ENCODE data around the gene RAB11FIP4.

GRCh38 chr17:31582151-31582907 lies 190.9 kb downstream of the RAB11FIP4 start:
- TF ChIP-seq, protein P1, sequence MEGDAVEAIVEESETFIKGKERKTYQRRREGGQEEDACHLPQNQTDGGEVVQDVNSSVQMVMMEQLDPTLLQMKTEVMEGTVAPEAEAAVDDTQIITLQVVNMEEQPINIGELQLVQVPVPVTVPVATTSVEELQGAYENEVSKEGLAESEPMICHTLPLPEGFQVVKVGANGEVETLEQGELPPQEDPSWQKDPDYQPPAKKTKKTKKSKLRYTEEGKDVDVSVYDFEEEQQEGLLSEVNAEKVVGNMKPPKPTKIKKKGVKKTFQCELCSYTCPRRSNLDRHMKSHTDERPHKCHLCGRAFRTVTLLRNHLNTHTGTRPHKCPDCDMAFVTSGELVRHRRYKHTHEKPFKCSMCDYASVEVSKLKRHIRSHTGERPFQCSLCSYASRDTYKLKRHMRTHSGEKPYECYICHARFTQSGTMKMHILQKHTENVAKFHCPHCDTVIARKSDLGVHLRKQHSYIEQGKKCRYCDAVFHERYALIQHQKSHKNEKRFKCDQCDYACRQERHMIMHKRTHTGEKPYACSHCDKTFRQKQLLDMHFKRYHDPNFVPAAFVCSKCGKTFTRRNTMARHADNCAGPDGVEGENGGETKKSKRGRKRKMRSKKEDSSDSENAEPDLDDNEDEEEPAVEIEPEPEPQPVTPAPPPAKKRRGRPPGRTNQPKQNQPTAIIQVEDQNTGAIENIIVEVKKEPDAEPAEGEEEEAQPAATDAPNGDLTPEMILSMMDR (IDR thresholded peaks at IDR 0.05) = no peak
- TF ChIP-seq POLR2A (IDR thresholded peaks at IDR 0.05) = no peak
